Vagina (tissue), 2 donors: ENCODE data around the gene TGIF1.

ENCODE experiments used
- CTCF ChIP-seq, 3 experiments: fragments of 450-650 bp in 2 of 3; fragments of 200-600 bp in 1 of 3; sonication (generic) in 1 of 3; IDR thresholded peaks; one replicate each; pipeline ENCODE4 v1.5.1; 2017 to 2019; ENCODE audit warnings: antibody characterized with exemption in 3 of 3, mild to moderate bottlenecking in 2 of 3, moderate library complexity in 2 of 3
- POLR2A ChIP-seq, 2 donors: fragments of 450-650 bp; IDR thresholded peaks; one replicate each; pipeline ENCODE4 v1.6.1; 2017; ENCODE audit warnings: antibody characterized with exemption in 2 of 2, mild to moderate bottlenecking in 2 of 2, moderate library complexity in 2 of 2
- POLR2AphosphoS5 ChIP-seq, 2 donors: sonication (generic); formaldehyde crosslinking; IDR thresholded peaks; one replicate each; pipeline ENCODE4 v1.9.0; 2017; ENCODE audit warnings: antibody characterized with exemption in 2 of 2, mild to moderate bottlenecking in 2 of 2, low read depth in 1 of 2; ENCODE audit not compliant: insufficient read depth in 1 of 2

GRCh38 chr18:3425030-3425429 is 24.9 kb upstream of the TGIF1 start:
- TF ChIP-seq CTCF (IDR thresholded peaks at IDR 0.05) (no peak), POLR2A (IDR thresholded peaks at IDR 0.05) (no peak), POLR2AphosphoS5 (IDR thresholded peaks at IDR 0.05; ENCODE audit: insufficient read depth in 1 of 2, low read depth in 1 of 2) (no peak)
